NCI-H1105 treated with DMSO at 0.1 percent for 48 hours (cell line): ENCODE results near the gene UBIAD1.

Source experiments
- DNase-seq: peaks from one replicate; lab custom pipeline; 2025; lab: John Stamatoyannopoulos, UW

Gene UBIAD1

GRCh38 chr1:11311816-11312755, 39.1 kb downstream of the UBIAD1 start:
- DNase-seq: no peak

- no peak for DNase-seq
Observed at GRCh38 chr1:11314959-11315358, 42.0 kb downstream of the UBIAD1 start.

- DNase-seq: no peak
Observed at GRCh38 chr1:11316701-11317100, 43.7 kb downstream of the UBIAD1 start.

GRCh38 chr1:11318982-11319381, 46.0 kb downstream of the UBIAD1 start:
- no peak for DNase-seq

GRCh38 chr1:11320153-11320936, 47.3 kb downstream of the UBIAD1 start:
- DNase-seq: no peak

GRCh38 chr1:11321656-11322491, 48.9 kb downstream of the UBIAD1 start:
- DNase-seq: no peak

GRCh38 chr1:11324567-11325165, 51.7 kb downstream of the UBIAD1 start:
- no peak for DNase-seq

- no peak for DNase-seq
Observed at GRCh38 chr1:11326070-11326469, 53.1 kb downstream of the UBIAD1 start.

GRCh38 chr1:11328444-11328843, 55.4 kb downstream of the UBIAD1 start:
- no peak for DNase-seq

- no peak for DNase-seq
Observed at GRCh38 chr1:11330411-11330810, 57.4 kb downstream of the UBIAD1 start.

GRCh38 chr1:11331036-11331944, 58.3 kb downstream of the UBIAD1 start:
- DNase-seq: no peak

- no peak for DNase-seq
Observed at GRCh38 chr1:11331945-11332546, 59.0 kb downstream of the UBIAD1 start.

- no peak for DNase-seq
Observed at GRCh38 chr1:11333631-11334030, 60.6 kb downstream of the UBIAD1 start.

GRCh38 chr1:11334261-11334804, 61.3 kb downstream of the UBIAD1 start:
- no peak for DNase-seq

- DNase-seq: no peak
Observed at GRCh38 chr1:11334821-11335220, 61.8 kb downstream of the UBIAD1 start.

- no peak for DNase-seq
Observed at GRCh38 chr1:11335417-11336056, 62.5 kb downstream of the UBIAD1 start.

GRCh38 chr1:11337580-11338073, 64.6 kb downstream of the UBIAD1 start:
- peak; percentile 57 for DNase-seq
